ACHN (cell line): ENCODE data around the gene F5.

Experiments
- DNase-seq: peaks from one replicate; pipeline ENCODE4 v3.0.0-alpha.2; 2015
- in situ Hi-C: cut with HindIII; loops from 2 replicates; pipeline ENCODE4 v1.10.0; 2017; ENCODE audit warnings: low sequenced_read_pairs, low pct_ligation_motif_present, low pct_unique_long_range_greater_than_20kb

F5 gene

GRCh38 chr1:169488157-169488556 lies 98.1 kb downstream of the F5 start:
- in situ Hi-C loops: no loop called here
- no peak for DNase-seq

DNA sequence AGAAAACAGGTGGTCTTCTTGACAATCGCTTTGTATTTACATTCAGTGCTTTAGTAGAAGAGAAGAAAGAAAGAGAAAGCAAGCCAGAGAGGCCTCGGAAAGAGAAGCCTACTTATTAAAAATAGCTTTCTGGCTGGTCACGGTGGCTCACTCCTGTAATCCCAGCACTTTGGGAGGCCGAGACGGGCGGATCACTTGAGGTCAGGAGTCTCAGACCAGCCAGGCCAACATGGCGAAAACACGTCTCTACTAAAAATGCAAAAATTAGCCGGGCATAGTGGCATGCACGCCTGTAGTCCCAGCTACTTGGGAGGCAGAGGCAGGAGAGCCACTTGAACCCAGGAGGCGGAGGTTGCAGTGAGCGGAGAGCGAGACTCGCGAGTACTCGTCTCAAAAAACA lies 98.7 kb downstream of the F5 start:
- no peak for DNase-seq
- in situ Hi-C loops: no loop called here

GRCh38 chr1:169487133-169487532 lies 99.1 kb downstream of the F5 start:
- DNase-seq: no peak
- in situ Hi-C loops: no loop called here

DNA sequence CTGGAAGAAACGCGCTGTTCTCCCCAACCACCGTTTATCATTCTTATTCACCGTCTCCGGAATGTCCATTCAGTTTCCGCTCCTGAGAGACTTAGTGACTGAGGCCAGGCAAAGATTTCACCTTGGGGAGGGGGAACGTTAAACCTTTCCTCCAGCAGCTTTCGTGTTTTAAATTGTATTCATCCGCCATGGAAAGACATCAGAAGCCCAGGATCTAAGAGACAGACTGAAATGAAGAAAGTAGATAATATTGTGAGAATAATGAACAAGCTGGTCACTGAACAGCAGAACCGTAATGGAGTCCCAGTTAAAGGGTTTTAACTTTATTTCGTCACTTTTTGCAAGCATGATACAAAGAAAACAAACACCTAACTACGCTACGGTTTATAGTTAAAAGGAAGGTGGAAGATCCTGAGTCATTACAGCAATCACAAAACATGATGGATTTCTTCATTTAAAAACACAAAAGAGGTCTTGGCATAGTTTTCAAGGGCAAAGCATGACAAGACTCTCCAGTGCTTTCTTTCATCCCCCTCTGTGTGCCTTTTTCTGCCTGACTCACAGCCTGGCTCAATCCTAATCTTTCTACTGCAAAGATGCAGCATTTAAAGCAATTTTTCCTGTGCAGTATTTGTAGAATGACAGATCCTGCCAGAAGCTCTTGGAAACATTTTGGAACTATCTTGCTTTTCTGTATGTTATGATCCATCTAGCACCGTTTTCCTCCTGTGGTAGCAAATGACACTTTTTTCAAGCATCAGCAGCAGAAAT lies 99.8 kb downstream of the F5 start:
- DNase-seq: peak; percentile 35
- in situ Hi-C loops: no loop called here

- DNase-seq: peak; percentile 100
- in situ Hi-C loops: no loop called here
Measured at GRCh38 chr1:169485431-169486280, 100.6 kb downstream of the F5 start, which contains the start of gene SLC19A2. TSS of gene SLC19A2 (minus strand) at chr1:169485944. CDS start at chr1:169485766, 178 bp downstream.

- DNase-seq: peak; percentile 66
Measured at GRCh38 chr1:169484683-169485430, 101.4 kb downstream of the F5 start.

DNA sequence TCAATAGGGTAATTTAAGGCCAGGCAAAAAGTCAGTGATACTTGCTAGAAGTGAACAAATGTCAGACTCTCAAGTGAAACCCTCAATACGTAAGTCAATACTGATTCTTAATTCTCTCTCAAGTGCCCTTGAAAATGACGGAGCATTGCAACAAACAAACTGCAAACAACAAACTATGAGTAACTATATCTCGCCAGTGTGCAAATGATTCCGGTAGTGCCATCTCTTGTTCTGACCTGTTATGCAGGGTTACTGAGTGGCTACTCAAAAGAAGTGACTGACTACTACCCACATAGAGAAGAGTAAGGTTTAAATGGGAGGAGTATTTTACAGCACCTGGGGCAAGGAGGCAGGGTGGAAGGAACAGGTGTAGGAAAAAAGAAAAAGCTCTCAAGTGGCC lies 102.2 kb downstream of the F5 start:
- no peak for DNase-seq
- in situ Hi-C loops: no loop called here

More at GRCh38 chr1:169484683-169485430, 101.4 kb downstream of the F5 start:
- in situ Hi-C loops: no loop called here

DNA sequence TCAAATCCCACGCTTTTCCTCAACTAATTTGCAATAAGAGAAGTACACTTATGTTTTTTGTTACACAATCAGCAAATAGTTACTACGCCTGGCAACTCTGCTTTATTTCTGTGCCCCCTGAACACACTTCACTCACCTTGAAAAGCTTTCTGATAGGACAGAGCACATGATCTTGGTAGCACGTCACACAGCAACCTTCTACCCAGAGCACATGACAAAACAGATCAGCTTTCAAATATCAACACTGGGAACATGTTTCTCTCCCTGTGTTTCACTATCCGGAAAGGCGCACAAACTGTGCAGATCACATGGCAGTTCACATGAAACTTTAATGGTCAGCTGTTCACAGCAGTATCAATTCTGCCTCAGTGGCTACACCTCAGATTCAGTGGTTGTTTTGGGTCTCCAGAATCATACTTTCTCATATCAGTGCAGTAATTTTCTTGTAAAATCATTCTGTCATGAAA lies 102.7 kb downstream of the F5 start:
- DNase-seq: no peak
- in situ Hi-C loops: no loop called here

GRCh38 chr1:169479363-169480066 lies 106.8 kb downstream of the F5 start:
- in situ Hi-C loops: no loop called here
- no peak for DNase-seq

GRCh38 chr1:169478094-169478672 lies 108.1 kb downstream of the F5 start:
- in situ Hi-C loops: no loop called here
- DNase-seq: no peak

GRCh38 chr1:169475806-169476387 lies 110.4 kb downstream of the F5 start:
- DNase-seq: no peak
- in situ Hi-C loops: no loop called here

DNA sequence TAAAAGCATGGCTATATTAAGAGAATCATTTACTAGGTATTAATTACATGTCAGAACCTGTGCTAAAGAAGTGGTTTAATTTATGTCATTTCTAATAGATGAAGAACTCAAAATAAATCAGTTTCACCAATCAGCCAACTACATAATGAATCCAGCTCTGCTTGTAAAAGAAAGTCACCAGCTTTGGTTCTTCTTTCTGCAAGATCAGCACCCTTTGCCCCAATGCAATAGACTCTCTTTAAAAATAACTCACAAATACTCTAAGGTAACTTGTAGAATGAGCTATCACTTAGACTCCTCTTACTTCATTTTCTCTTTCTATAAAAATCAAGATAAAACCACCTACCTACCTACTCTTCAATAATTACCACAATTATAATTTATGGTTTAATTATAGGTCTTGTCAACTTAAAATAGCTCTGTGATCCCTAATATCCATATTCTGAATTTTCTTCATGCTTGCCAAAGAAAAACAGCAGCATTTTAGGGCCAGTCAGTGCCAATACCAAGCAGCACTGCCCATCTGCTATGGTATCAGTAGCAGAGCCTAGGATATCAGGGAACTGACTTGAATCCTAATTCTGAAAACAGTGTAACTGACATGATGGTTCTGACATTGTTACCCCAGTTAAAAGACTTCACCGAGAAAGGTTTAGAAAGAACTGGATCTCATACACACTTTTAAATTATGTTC lies 111.8 kb downstream of the F5 start:
- no peak for DNase-seq
- in situ Hi-C loops: no loop called here

- in situ Hi-C loops: no loop called here
- no peak for DNase-seq
Measured at GRCh38 chr1:169473347-169473746, 112.9 kb downstream of the F5 start.

DNA sequence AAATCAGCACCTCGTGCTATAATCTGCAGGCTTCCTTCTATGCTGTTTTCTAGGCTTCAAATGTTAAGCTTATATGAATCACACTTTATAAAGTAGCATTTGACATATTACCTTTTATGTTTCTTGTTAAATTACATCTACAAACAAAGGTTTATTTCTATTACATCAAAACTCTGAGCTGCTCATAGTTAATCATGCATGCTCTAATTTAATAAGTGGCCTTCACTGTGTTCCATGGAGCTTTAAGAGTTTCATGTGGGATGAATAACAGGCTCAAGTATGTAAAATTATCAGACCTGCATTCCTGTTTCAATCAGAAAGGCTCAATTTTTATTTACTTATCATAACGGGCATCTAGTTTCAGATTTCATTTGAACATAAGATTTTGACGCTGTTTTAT lies 113.5 kb downstream of the F5 start:
- no peak for DNase-seq
- in situ Hi-C loops: no loop called here

DNA sequence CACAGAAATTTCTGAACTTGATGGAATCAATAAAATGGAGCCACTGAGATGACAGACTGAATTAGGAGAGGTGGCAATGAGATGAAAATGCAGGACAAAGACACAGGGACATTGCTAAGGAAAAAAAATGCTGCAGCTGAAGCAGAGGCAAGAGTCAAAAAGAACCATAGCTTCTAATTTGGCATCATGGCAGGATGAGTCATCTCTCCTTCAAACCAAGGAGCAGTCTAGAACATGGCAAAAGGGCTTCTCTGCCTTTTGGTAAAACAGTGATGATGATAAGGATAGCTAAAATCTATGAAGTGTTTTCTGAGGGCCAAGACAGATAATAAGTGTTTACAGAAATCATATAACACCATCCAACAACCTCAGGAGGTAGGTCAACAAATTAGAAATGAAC lies 117.3 kb downstream of the F5 start:
- in situ Hi-C loops: no loop called here
- DNase-seq: no peak

- in situ Hi-C loops: no loop called here
- peak; percentile 70 for DNase-seq
Measured at GRCh38 chr1:169466259-169467230, 119.7 kb downstream of the F5 start.
